MCF 10A (cell line): ENCODE results near the gene PHACTR1. TPM values are rescaled to one million over a fixed set of nuclear protein-coding genes. Genes with fewer than 3 reads are reported as not detected.

ENCODE experiments used
- BruUV-seq: library from RNA; stranded (reverse); fragments of 400-500 nt; replicated peaks from 2 replicates; lab custom pipeline; 2021; lab: Mats Ljungman, UMichigan
- CTCF ChIA-PET: fragments of 300-600 bp; sonication (Branson Sonifier 250); formaldehyde crosslinking; extraction: SDS; loops from one replicate; lab custom pipeline; 2021; ENCODE audit warnings: antibody characterized with exemption, inconsistent platforms; lab: Yijun Ruan, JAX
- POLR2A ChIA-PET: fragments of 300-600, 350-650 bp; sonication (Branson Sonifier 250); formaldehyde crosslinking; extraction: SDS; loops from one replicate; lab custom pipeline; 2020; ENCODE audit warnings: antibody characterized with exemption, inconsistent platforms; lab: Yijun Ruan, JAX
- DNase-seq: peaks from one replicate; pipeline ENCODE4 v3.0.0-alpha.2; 2018; ENCODE audit not compliant: unreplicated experiment
- H3K27ac Mint-ChIP-seq: one replicate; pipeline ENCODE4 v1.8.0; 2022; ENCODE audit warnings: mild to moderate bottlenecking, low read depth, mixed read lengths; ENCODE audit not compliant: unreplicated experiment
- H3K27me3 Mint-ChIP-seq: one replicate; pipeline ENCODE4 v1.8.0; 2022; ENCODE audit warnings: mixed read lengths; ENCODE audit not compliant: insufficient read depth, unreplicated experiment
- H3K36me3 Mint-ChIP-seq: one replicate; pipeline ENCODE4 v1.8.0; 2022; ENCODE audit warnings: mild to moderate bottlenecking, moderate library complexity, mixed read lengths; ENCODE audit not compliant: insufficient read depth, unreplicated experiment
- H3K4me1 Mint-ChIP-seq: one replicate; pipeline ENCODE4 v1.8.0; 2022; ENCODE audit warnings: mixed read lengths; ENCODE audit not compliant: insufficient read depth, unreplicated experiment
- H3K4me3 Mint-ChIP-seq: one replicate; pipeline ENCODE4 v1.8.0; 2022; ENCODE audit warnings: mild to moderate bottlenecking, moderate library complexity, mixed read lengths; ENCODE audit not compliant: unreplicated experiment
- H3K9me3 Mint-ChIP-seq: one replicate; pipeline ENCODE4 v1.8.0; 2022; ENCODE audit warnings: mixed read lengths; ENCODE audit not compliant: unreplicated experiment
- CTCF ChIP-seq: fragments of 200-600 bp; IDR thresholded peaks from one replicate; pipeline ENCODE4 v1.8.0; 2022; ENCODE audit warnings: antibody characterized with exemption, mild to moderate bottlenecking; ENCODE audit not compliant: unreplicated experiment
- intact Hi-C: fragments of 100-400 bp; cut with micrococcal nuclease; formaldehyde crosslinking; loops from 2 replicates; pipeline ENCODE4 v1.14.1; 2022
- total RNA-seq: library from RNA; stranded (reverse); gene quantifications from 2 replicates; pipeline ENCODE4 v1.2.3, GENCODE V29; 2022

Gene PHACTR1
- total RNA-seq, 1 experiment from 2014 or later, result not detected

- Mint-ChIP-seq H3K27me3 (peaks cover 79% of the 10 kb centered on the region), H3K4me1 (no peaks in the 10 kb centered on the region), H3K36me3 (no peaks in the 10 kb centered on the region), H3K4me3 (no peak overlapping the region), H3K9me3 (no peaks in the 10 kb centered on the region), H3K27ac (no peak overlapping the region)
- ChIA-PET POLR2A (interaction anchor here (0.5 kb wide), 1 partner anchor 402 kb away, joined by 3 read pairs; no protein-coding TSS in a partner anchor), CTCF (no interaction called here)
- no peak for DNase-seq
- TF ChIP-seq CTCF, result no peak
- no TSS peak for BruUV-seq
- intact Hi-C loops, result no loop called here
Measured at GRCh38 chr6:13005994-13006393, 289.4 kb downstream of the PHACTR1 start.

GRCh38 chr6:13006578-13007300 is 290.2 kb downstream of the PHACTR1 start:
- no peaks in the 10 kb centered on the region for H3K4me1 Mint-ChIP-seq
- BruUV-seq, result no TSS peak
- no peaks in the 10 kb centered on the region for H3K9me3 Mint-ChIP-seq
- POLR2A ChIA-PET, result interaction anchor here (0.5 kb wide), 1 partner anchor 403 kb away, joined by 3 read pairs; no protein-coding TSS in a partner anchor
- no peak for TF ChIP-seq CTCF
- H3K27ac Mint-ChIP-seq, result no peak overlapping the region
- CTCF ChIA-PET, result no interaction called here
- intact Hi-C loops, result no loop called here
- no peak overlapping the region for H3K4me3 Mint-ChIP-seq
- H3K27me3 Mint-ChIP-seq, result peaks cover 79% of the 10 kb centered on the region
- DNase-seq, result no peak
- H3K36me3 Mint-ChIP-seq, result no peaks in the 10 kb centered on the region

- no TSS peak for BruUV-seq
- no peak for TF ChIP-seq CTCF
- no peak for DNase-seq
- Mint-ChIP-seq H3K9me3 (no peaks in the 10 kb centered on the region), H3K27me3 (peaks cover 79% of the 10 kb centered on the region), H3K27ac (no peak overlapping the region), H3K36me3 (no peaks in the 10 kb centered on the region), H3K4me3 (no peak overlapping the region), H3K4me1 (no peaks in the 10 kb centered on the region)
- POLR2A ChIA-PET, result no interaction called here
- CTCF ChIA-PET, result interaction anchor here (0.6 kb wide), 1 partner anchor 346 kb away, joined by 5 read pairs; no protein-coding TSS in a partner anchor
- intact Hi-C loops, result no loop called here
Measured at GRCh38 chr6:13007744-13008143, 291.2 kb downstream of the PHACTR1 start.

GRCh38 chr6:13009031-13009430 is 292.5 kb downstream of the PHACTR1 start:
- no peaks in the 10 kb centered on the region for H3K4me1 Mint-ChIP-seq
- no peak for DNase-seq
- no peaks in the 10 kb centered on the region for H3K9me3 Mint-ChIP-seq
- intact Hi-C loops, result no loop called here
- H3K27ac Mint-ChIP-seq, result no peak overlapping the region
- BruUV-seq, result no TSS peak
- TF ChIP-seq CTCF, result no peak
- ChIA-PET CTCF (interaction anchor here (0.6 kb wide), 1 partner anchor 113 kb away, joined by 3 read pairs; no protein-coding TSS in a partner anchor), POLR2A (no interaction called here)
- H3K36me3 Mint-ChIP-seq, result no peaks in the 10 kb centered on the region
- no peak overlapping the region for H3K4me3 Mint-ChIP-seq
- peaks cover 90% of the 10 kb centered on the region for H3K27me3 Mint-ChIP-seq
